GM12878 (cell line): Measurements from ENCODE around the gene B4GALNT4.

Experiments used
- BHLHE40 ChIP-seq, 2 experiments: fragments of 450-650 bp in 1 of 2; IDR thresholded peaks; 2 replicates each; pipeline ENCODE4 v1.6.1; 2011 to 2017; ENCODE audit warnings: low read depth in 2 of 2, borderline replicate concordance in 1 of 2, improper control_type of control experiment in 1 of 2, low read length in 1 of 2, mild to moderate bottlenecking in 1 of 2
- CHD1 ChIP-seq: IDR thresholded peaks from 2 replicates; pipeline ENCODE4 v1.6.1; 2012; ENCODE audit warnings: low read depth, low read length, improper control_type of control experiment
- EZH2 ChIP-seq: IDR thresholded peaks from 2 replicates; pipeline ENCODE4 v1.6.1; 2012; ENCODE audit warnings: low read depth, mild to moderate bottlenecking, control low read depth, inconsistent platforms, low read length, borderline replicate concordance; ENCODE audit not compliant: control insufficient read depth
- FOXM1 ChIP-seq: IDR thresholded peaks from 2 replicates; pipeline ENCODE4 v1.6.1; 2012; ENCODE audit warnings: low read depth, mild to moderate bottlenecking, inconsistent platforms, low read length, moderate library complexity
- POLR2AphosphoS5 ChIP-seq: IDR thresholded peaks from 2 replicates; pipeline ENCODE4 v1.6.1; 2011; ENCODE audit warnings: mild to moderate bottlenecking, low read length, inconsistent platforms
- TCF12 ChIP-seq: IDR thresholded peaks from 2 replicates; pipeline ENCODE4 v1.6.1; 2011; ENCODE audit warnings: low read depth, mild to moderate bottlenecking, low read length
- ZNF274 ChIP-seq: IDR thresholded peaks from one replicate; pipeline ENCODE4 v1.8.0; 2011; ENCODE audit not compliant: insufficient read length, insufficient read depth
- ZSCAN29 ChIP-seq: fragments of 450-650 bp; IDR thresholded peaks from 2 replicates; pipeline ENCODE4 v1.6.1; 2017; ENCODE audit warnings: mild to moderate bottlenecking, moderate library complexity
- TF ChIP-seq, protein P1 (sequence below), 3 experiments: IDR thresholded peaks in 2 of 3; conservative IDR thresholded peaks in 1 of 3; 2 replicates each; pipeline ENCODE4 v1.5.1; 2011; ENCODE audit warnings: low read depth in 3 of 3, low read length in 3 of 3, mild to moderate bottlenecking in 3 of 3, control low read depth in 2 of 3, moderate library complexity in 2 of 3, inconsistent platforms in 1 of 3, mixed read lengths in 1 of 3; ENCODE audit not compliant: control insufficient read depth in 2 of 3, insufficient read depth in 1 of 3; ENCODE audit errors: extremely low read depth in 1 of 3

GRCh38 chr11:408154-409007 lies 39.1 kb downstream of the B4GALNT4 start:
- TF ChIP-seq CHD1, result no peak
- no peak for TF ChIP-seq ZNF274
- no peak for TF ChIP-seq ZSCAN29
- no peak for TF ChIP-seq EZH2
- TF ChIP-seq TCF12, result no peak
- no peak for TF ChIP-seq BHLHE40 (IDR thresholded peaks at IDR 0.05; ENCODE audit: borderline replicate concordance in 1 of 2, low read depth in 2 of 2, low read length in 1 of 2)
- TF ChIP-seq FOXM1, result no peak
- TF ChIP-seq, protein P1, sequence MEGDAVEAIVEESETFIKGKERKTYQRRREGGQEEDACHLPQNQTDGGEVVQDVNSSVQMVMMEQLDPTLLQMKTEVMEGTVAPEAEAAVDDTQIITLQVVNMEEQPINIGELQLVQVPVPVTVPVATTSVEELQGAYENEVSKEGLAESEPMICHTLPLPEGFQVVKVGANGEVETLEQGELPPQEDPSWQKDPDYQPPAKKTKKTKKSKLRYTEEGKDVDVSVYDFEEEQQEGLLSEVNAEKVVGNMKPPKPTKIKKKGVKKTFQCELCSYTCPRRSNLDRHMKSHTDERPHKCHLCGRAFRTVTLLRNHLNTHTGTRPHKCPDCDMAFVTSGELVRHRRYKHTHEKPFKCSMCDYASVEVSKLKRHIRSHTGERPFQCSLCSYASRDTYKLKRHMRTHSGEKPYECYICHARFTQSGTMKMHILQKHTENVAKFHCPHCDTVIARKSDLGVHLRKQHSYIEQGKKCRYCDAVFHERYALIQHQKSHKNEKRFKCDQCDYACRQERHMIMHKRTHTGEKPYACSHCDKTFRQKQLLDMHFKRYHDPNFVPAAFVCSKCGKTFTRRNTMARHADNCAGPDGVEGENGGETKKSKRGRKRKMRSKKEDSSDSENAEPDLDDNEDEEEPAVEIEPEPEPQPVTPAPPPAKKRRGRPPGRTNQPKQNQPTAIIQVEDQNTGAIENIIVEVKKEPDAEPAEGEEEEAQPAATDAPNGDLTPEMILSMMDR (IDR thresholded peaks at IDR 0.05 in 2 of 3, conservative IDR thresholded peaks at IDR 0.05 in 1 of 3; ENCODE audit: control insufficient read depth in 2 of 3, extremely low read depth in 1 of 3, insufficient read depth in 1 of 3, low read depth in 3 of 3, low read length in 3 of 3), result no peak
- TF ChIP-seq POLR2AphosphoS5, result no peak
